Thyroid gland (tissue), 4 donors: ENCODE results near the gene CLDN20.

Experiments
- POLR2A ChIP-seq, 2 donors: fragments of 450-650 bp; IDR thresholded peaks; one replicate each; pipeline ENCODE4 v1.6.1; 2017; ENCODE audit warnings: antibody characterized with exemption in 2 of 2, mild to moderate bottlenecking in 2 of 2, moderate library complexity in 1 of 2
- TF ChIP-seq, protein P1 (sequence below), 6 experiments: fragments of 200-600 bp in 3 of 6; fragments of 450-650 bp in 3 of 6; sonication (generic) in 3 of 6; IDR thresholded peaks; one replicate each; pipeline ENCODE4 v1.5.1; 2016 to 2019; ENCODE audit warnings: antibody characterized with exemption in 6 of 6, mild to moderate bottlenecking in 2 of 6, inconsistent platforms in 1 of 6, moderate library complexity in 1 of 6

DNA sequence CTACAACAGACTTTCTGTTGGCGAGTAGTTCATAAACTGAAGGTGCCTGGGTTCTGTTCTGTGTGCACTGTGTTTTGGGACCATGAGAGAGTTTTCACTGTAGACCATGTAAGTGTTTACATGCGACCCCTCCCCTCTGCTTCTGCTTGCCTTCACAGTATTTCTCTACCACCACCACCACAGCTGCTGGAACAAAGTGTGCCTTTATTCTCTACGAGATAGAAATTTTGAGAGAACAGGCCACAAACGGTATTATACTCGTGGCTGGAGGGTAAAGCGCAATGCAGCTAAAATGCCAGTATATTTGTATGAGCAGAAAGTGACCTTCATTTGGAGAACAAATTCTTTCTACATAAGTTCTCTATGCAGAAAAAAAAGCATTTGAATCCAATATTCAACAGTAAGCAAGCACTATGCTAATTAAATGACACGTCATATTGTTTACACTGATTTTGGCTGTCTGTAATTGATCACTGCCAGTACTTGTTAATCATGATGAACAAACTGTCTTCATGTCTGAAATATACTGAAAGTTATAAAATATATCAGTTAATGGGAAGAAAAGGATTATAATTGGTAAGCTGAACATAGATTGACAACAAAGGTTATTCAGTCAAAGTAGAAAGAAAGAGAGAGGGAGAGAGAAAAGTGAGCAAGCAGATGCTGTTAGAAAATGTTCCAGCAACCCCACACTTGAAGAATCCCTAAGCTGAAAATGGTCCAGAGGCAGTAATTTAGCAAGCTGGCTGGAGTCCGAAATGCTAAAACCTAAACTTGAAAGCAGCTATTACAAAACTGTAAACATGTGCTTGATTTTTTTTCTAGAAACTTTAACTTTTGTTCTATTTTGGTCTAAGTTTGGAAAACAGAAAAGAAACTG is 8.8 kb downstream of the CLDN20 start:
- TF ChIP-seq, protein P1, sequence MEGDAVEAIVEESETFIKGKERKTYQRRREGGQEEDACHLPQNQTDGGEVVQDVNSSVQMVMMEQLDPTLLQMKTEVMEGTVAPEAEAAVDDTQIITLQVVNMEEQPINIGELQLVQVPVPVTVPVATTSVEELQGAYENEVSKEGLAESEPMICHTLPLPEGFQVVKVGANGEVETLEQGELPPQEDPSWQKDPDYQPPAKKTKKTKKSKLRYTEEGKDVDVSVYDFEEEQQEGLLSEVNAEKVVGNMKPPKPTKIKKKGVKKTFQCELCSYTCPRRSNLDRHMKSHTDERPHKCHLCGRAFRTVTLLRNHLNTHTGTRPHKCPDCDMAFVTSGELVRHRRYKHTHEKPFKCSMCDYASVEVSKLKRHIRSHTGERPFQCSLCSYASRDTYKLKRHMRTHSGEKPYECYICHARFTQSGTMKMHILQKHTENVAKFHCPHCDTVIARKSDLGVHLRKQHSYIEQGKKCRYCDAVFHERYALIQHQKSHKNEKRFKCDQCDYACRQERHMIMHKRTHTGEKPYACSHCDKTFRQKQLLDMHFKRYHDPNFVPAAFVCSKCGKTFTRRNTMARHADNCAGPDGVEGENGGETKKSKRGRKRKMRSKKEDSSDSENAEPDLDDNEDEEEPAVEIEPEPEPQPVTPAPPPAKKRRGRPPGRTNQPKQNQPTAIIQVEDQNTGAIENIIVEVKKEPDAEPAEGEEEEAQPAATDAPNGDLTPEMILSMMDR (IDR thresholded peaks at IDR 0.05), result no peak
- TF ChIP-seq POLR2A (IDR thresholded peaks at IDR 0.05), result no peak
